Right lobe of liver (tissue), 6 donors: ENCODE results near the gene FILIP1L. TPM values are rescaled to one million over a fixed set of nuclear protein-coding genes. Genes with fewer than 3 reads are reported as not detected.

Experiments
- ATAC-seq, 4 donors: fragments of 200-7000 bp; cut with Tn5 transposase; one replicate each; pipeline ENCODE4 v1.9.1; 2020; ENCODE audit warnings: mild to moderate bottlenecking in 4 of 4, moderate library complexity in 4 of 4
- DNase-seq, 3 donors: peaks; one replicate each; pipeline ENCODE4 v3.0.0-alpha.2; 2020
- H3K27ac ChIP-seq, 3 donors: fragments of 200-600 bp; one replicate each; pipeline ENCODE4 v1.8.0; 2022
- H3K27me3 ChIP-seq, 2 donors: fragments of 200-600 bp; one replicate each; pipeline ENCODE4 v1.8.0; 2022
- H3K36me3 ChIP-seq, 4 donors: fragments of 200-600 bp; sonication (generic) in 1 of 4; one replicate each; pipeline versions ENCODE4 v1.5.1 to v1.8.0; 2017 to 2022; ENCODE audit warnings: control low read depth in 1 of 4
- H3K4me1 ChIP-seq, 4 donors: fragments of 200-600 bp; sonication (generic) in 1 of 4; one replicate each; pipeline versions ENCODE4 v1.5.1 to v1.8.0; 2017 to 2022; ENCODE audit warnings: control low read depth in 1 of 4
- H3K4me3 ChIP-seq, 3 donors: fragments of 200-600 bp; one replicate each; pipeline ENCODE4 v1.8.0; 2022
- H3K9me3 ChIP-seq, 4 donors: fragments of 200-600 bp; sonication (generic) in 1 of 4; one replicate each; pipeline versions ENCODE4 v1.5.1 to v1.8.0; 2017 to 2022; ENCODE audit warnings: control low read depth in 1 of 4
- CTCF ChIP-seq, 4 donors: fragments of 200-600 bp in 3 of 4; fragments of 450-650 bp in 1 of 4; IDR thresholded peaks; one replicate each; pipeline versions ENCODE4 v1.5.1 to v1.8.0; 2016 to 2022; ENCODE audit warnings: antibody characterized with exemption in 4 of 4, mild to moderate bottlenecking in 2 of 4
- POLR2A ChIP-seq: fragments of 450-650 bp; IDR thresholded peaks from one replicate; pipeline ENCODE4 v1.6.1; 2017; ENCODE audit warnings: antibody characterized with exemption, mild to moderate bottlenecking
- WGBS: methylation state at CpG from one replicate; pipeline ENCODE4 v1.1.6; 2018; ENCODE audit warnings: low coverage, low lambda C conversion rate; ENCODE audit not compliant: insufficient coverage; ENCODE audit errors: missing lambda C conversion rate; 5-methylcytosine and 5-hydroxymethylcytosine counted together
- intact Hi-C, 2 donors: fragments of 100-400 bp; cut with DNase I; formaldehyde crosslinking; loops; one replicate each; pipeline versions ENCODE4 v1.11.2 to v1.14.1; 2022
- total RNA-seq, 6 experiments: library from RNA; depleted of rRNA in 2 of 6; stranded (reverse); fragments of >200 nt in 2 of 6; fragmentation: NEBNext Ultra II Directional in 3 of 6; extraction: Animal tissue kit (Norgen Biotek cat#: 25700) in 3 of 6; gene quantifications; one replicate each; pipeline versions ENCODE4 v1.1.0 to v1.2.4, GENCODE V29; 2016 to 2023
- donor health status: DM: no; HTN: yes; CAD: no.
- donor health status: DM: no; HTN: no; CAD: no.
- donor health status: DM: no; HTN: no; CAD: no.
- donor health status: DM: no; HTN: yes; CAD: no.
- donor health status: DM: no; HTN: yes; CAD: no.

The FILIP1L gene
- total RNA-seq, 6 experiments from 2014 or later = 0.97 to 10.8 (median 3.6) TPM

- Histone ChIP-seq H3K4me3 (no peak overlapping the region), H3K9me3 (no peaks in the 10 kb centered on the region), H3K4me1 (no peaks in the 10 kb centered on the region), H3K27me3 (no peaks in the 10 kb centered on the region), H3K36me3 (no peaks in the 10 kb centered on the region), H3K27ac (no peak overlapping the region)
- intact Hi-C loops = no loop called here
- TF ChIP-seq CTCF (IDR thresholded peaks at IDR 0.05) (no peak), POLR2A (no peak)
- WGBS = 76% methylated on average over 5 of the region's 5 CpGs
- no peak for ATAC-seq
- no peak for DNase-seq
These were observed 104.8 kb downstream of the FILIP1L start for GRCh38 chr3:100009276-100010086.

- Histone ChIP-seq H3K27ac (no peak overlapping the region), H3K36me3 (no peaks in the 10 kb centered on the region), H3K4me1 (no peaks in the 10 kb centered on the region), H3K4me3 (no peak overlapping the region), H3K27me3 (no peaks in the 10 kb centered on the region), H3K9me3 (no peaks in the 10 kb centered on the region)
- ATAC-seq = no peak
- no peak for DNase-seq
- intact Hi-C loops = no loop called here
- no peak for TF ChIP-seq CTCF (IDR thresholded peaks at IDR 0.05)
- no peak for TF ChIP-seq POLR2A
These were observed 106.1 kb downstream of the FILIP1L start for GRCh38 chr3:100008081-100008698.

- H3K9me3 ChIP-seq = no peaks in the 10 kb centered on the region
- intact Hi-C loops = no loop called here
- no peaks in the 10 kb centered on the region for H3K4me1 ChIP-seq
- no peaks in the 10 kb centered on the region for H3K27me3 ChIP-seq
- TF ChIP-seq POLR2A (no peak), CTCF (IDR thresholded peaks at IDR 0.05) (no peak)
- H3K4me3 ChIP-seq = no peak overlapping the region
- ATAC-seq (no peak), DNase-seq (no peak)
- 99% methylated on average over 3 of the region's 3 CpGs for WGBS
- H3K36me3 ChIP-seq = no peaks in the 10 kb centered on the region
- H3K27ac ChIP-seq = no peak overlapping the region
These were observed 107.0 kb downstream of the FILIP1L start for GRCh38 chr3:100007313-100007712.

GRCh38 chr3:100006570-100007271 is 107.6 kb downstream of the FILIP1L start:
- Histone ChIP-seq H3K27ac (no peak overlapping the region), H3K27me3 (no peaks in the 10 kb centered on the region), H3K4me3 (no peak overlapping the region), H3K36me3 (no peaks in the 10 kb centered on the region), H3K9me3 (no peaks in the 10 kb centered on the region), H3K4me1 (no peaks in the 10 kb centered on the region)
- no peak for DNase-seq
- peak in 1 of 4 donors; percentile 37 for ATAC-seq
- TF ChIP-seq POLR2A (no peak), CTCF (IDR thresholded peaks at IDR 0.05) (peak in 3 of 4 donors; percentile 3 to 31 (median 22))
- intact Hi-C loops = no loop called here
- WGBS = 22% methylated on average over 2 of the region's 2 CpGs
